Erythroblast (primary cell): ENCODE results near the gene TCAF1.

Experiments
- GATA1 ChIP-seq: IDR thresholded peaks from 2 replicates; pipeline ENCODE4 v1.6.1; 2011; ENCODE audit warnings: low read depth, mild to moderate bottlenecking, control low read depth, low read length, moderate library complexity
- POLR2A ChIP-seq: IDR thresholded peaks from 2 replicates; pipeline ENCODE4 v1.6.1; 2011; ENCODE audit warnings: mild to moderate bottlenecking, low read length

- TF ChIP-seq POLR2A (no peak), GATA1 (no peak)
Observed at GRCh38 chr7:143848192-143848591, 53.8 kb downstream of the TCAF1 start.
